HEK293 (cell line): Measurements from ENCODE around the gene SH3BP4.

Experiments used
- GLIS2 ChIP-seq: fragments of 450-650 bp; formaldehyde crosslinking; IDR thresholded peaks from 2 replicates; pipeline ENCODE4 v1.5.1; 2016; ENCODE audit warnings: missing biosample characterization, missing genetic modification characterization
- ZNF561 ChIP-seq: fragments of 450-650 bp; IDR thresholded peaks from 2 replicates; pipeline ENCODE4 v1.5.1; 2018; ENCODE audit warnings: missing biosample characterization, missing genetic modification characterization, borderline replicate concordance
- TF ChIP-seq, protein P1 (sequence below): sonication (generic); formaldehyde crosslinking; IDR thresholded peaks from 2 replicates; pipeline ENCODE4 v1.8.1; 2022; ENCODE audit warnings: mild to moderate bottlenecking, moderate library complexity, missing genetic modification reagents
- TF ChIP-seq, protein P2 (sequence below): fragments of 450-650 bp; formaldehyde crosslinking; IDR thresholded peaks from 2 replicates; pipeline ENCODE4 v1.5.1; 2016; ENCODE audit warnings: missing biosample characterization, missing genetic modification characterization

DNA sequence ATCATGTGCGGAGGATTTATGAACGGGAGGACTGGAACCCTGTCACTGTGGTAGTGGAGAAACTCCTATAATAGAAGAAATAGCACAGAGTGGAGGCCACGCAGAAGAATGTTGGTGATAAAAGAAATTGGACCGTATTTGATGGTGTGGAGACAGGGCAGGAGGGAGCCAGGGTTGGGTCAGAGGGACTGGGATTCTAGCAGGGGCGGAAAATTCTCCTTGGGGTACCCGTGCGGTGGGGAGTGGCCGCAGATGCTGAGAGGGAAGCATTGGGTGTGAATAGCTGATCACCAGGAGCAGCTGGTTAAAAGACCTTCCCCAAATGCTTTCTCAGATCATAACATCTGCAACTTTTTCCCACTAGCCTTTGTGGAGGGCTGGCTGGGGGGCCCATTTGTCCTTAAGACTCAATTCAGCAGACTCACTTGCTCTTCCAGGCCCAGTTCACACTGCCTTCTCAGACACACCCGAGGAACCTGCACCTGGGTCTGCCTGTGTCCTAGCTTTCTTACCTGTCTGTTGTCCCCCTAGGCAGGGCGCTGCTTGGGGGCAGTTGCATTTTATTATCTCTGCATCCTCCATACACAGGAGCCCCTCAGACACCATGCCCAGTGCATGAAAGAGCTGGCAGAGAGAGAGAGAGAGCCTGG, 7.1 kb downstream of the SH3BP4 start:
- TF ChIP-seq, protein P1, sequence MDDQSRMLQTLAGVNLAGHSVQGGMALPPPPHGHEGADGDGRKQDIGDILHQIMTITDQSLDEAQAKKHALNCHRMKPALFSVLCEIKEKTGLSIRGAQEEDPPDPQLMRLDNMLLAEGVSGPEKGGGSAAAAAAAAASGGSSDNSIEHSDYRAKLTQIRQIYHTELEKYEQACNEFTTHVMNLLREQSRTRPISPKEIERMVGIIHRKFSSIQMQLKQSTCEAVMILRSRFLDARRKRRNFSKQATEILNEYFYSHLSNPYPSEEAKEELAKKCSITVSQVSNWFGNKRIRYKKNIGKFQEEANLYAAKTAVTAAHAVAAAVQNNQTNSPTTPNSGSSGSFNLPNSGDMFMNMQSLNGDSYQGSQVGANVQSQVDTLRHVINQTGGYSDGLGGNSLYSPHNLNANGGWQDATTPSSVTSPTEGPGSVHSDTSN (CRISPR knock-in tag), result no peak
- TF ChIP-seq GLIS2 (no peak), ZNF561 (tag by site-specific recombination) (no peak)
- TF ChIP-seq, protein P2, sequence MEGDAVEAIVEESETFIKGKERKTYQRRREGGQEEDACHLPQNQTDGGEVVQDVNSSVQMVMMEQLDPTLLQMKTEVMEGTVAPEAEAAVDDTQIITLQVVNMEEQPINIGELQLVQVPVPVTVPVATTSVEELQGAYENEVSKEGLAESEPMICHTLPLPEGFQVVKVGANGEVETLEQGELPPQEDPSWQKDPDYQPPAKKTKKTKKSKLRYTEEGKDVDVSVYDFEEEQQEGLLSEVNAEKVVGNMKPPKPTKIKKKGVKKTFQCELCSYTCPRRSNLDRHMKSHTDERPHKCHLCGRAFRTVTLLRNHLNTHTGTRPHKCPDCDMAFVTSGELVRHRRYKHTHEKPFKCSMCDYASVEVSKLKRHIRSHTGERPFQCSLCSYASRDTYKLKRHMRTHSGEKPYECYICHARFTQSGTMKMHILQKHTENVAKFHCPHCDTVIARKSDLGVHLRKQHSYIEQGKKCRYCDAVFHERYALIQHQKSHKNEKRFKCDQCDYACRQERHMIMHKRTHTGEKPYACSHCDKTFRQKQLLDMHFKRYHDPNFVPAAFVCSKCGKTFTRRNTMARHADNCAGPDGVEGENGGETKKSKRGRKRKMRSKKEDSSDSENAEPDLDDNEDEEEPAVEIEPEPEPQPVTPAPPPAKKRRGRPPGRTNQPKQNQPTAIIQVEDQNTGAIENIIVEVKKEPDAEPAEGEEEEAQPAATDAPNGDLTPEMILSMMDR (tag by site-specific recombination), result no peak
